NK-92 (cell line): ENCODE results near the gene DSCAML1.
"Not testable (repeated sequence)": the region's sequence is repeated elsewhere in the genome, so short reads cannot be mapped to it uniquely, and the experiment has no call there.

Experiments
- DNase-seq: peaks from one replicate; lab custom pipeline; 2025; ENCODE audit not compliant: unreplicated experiment; lab: John Stamatoyannopoulos, UW

DSCAML1 gene

DNA sequence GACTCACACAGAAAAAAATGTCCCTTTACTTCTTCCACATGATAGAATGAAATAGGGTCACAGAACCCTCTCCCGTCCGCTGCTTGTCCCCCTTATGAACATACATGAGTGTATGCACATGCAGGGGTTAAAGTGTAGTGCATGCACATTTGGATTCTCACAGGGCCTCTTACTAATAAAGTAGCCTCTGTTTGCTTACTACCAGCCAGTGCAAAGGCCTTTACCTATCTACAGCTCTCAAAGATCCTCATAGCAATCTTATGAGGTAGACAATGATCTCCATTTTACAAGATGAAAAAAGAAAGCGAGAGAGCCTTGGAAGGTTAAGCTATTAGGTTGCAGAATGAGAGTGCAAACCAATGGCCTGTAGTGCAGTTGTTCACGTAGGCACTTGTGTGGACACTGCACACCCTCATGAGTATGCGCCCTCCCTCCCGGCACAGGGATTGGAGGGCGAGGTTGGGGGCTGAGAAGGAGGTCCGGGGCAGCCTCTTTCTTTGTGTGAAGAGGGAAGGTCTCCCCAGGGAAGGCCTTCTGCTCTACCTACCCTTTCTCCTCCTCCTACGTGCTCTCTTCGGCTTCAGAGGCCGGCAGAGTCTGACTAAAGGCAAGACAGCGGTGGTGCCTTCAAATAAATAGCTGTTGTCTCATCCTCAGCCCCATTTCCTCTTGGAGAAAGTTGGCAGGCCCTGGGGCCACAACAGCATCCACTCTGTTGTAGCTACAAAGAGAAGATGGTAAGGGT is 378.1 kb downstream of the DSCAML1 start:
- no peak for DNase-seq

DNA sequence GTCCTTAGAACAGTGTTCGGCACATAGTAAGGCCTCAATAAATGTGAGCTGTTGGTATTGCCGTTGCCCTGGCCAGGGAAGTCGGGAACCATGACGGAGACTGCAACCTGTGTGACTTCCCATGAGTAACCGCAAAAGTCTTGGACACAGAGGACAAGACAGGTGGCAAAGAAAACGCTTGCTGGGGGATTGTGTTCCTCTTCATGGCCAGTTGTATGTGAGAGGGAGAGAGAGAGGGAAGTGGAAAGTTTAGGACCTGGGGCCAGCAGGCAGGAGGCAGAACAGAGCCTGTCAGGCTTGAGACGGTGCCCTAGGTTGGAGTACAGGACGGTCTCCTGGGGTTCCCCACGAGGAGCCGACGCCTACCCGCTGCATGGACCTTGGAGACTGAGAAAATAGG is 379.2 kb downstream of the DSCAML1 start:
- DNase-seq = no peak

DNA sequence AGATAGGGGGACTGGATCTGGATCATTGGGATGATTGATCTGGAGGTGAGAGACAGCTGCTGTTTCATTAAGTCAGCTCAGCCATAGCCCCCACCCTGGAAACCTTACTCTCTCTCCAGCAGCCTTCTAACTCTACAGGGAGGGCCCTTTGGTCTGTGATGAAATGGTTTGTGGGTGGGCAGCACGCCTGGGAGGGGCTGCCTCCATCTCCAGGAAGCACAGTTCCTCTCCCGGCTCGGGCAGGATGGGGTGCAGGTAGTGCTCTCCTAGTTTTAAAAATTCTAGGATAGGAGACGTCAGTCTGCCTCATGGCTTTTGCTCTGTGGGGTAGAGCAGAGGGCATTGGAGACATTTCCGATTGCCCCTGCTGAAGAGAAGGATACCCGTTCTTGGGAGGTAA is 379.7 kb downstream of the DSCAML1 start:
- no peak for DNase-seq

DNA sequence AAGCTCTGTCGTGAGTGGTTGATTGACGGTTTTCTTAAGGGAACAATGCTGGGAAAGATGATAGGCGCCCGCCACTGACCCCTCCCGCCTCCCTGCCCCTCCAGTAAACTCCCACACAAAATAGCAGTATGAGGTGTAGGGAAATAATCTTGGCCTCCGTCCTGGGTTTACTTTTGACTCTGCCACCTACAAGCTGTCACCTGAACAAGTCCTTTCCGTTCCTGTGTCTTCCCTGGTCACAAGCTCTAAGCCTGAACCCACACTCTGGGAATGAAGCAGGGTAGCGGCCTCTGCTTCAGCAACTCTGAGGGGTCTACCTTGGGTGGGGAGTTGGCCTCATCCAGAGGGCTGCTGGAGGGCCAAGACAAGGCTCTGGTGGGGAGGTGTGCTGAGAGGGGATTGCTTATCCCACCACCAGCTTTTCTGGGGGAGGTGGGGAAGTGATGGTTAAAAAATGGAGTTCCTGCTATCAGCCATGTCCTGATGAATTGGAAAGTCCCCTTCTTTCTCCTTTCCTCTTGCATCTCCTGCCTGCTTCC is 381.6 kb downstream of the DSCAML1 start:
- no peak for DNase-seq

DNA sequence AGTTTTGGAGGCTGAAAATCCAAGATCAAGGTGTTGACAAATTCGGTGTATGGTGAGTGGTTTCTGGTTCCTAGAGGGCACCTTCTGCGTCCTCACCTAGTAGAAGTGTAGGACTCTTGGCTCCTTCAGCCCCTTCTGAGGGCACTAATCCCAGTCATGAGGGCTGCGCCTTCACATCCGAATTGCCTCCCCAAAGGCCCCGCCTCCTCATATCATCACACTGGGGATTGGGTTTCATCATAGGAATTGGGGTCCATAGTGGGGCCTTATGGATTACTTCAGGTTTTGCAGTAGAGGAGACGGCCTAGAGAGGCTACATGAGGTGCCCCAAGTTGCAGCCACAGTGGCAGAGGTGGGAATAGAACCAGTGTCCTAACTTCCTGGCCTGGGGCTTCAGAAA is 382.3 kb downstream of the DSCAML1 start:
- DNase-seq = no peak

DNA sequence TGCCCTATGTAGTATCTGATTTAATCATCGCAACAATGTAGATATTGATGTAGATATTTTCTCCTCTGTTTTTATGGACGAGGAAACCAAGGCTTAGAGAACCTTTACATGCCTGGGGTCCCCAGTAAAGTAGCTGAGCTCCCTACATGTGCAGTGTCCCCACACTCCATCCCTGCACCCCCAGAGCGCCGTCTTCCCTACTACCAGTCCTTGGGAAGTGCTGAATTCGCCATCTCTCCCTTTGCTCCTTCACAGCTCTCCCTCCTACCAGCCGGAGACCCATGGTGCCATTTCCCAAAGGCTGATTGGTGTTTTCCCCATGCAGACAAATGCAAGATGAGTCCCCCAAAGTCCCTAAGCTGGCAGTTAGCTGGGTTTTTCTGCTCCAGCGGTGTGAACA is 383.4 kb downstream of the DSCAML1 start:
- DNase-seq = no peak

DNA sequence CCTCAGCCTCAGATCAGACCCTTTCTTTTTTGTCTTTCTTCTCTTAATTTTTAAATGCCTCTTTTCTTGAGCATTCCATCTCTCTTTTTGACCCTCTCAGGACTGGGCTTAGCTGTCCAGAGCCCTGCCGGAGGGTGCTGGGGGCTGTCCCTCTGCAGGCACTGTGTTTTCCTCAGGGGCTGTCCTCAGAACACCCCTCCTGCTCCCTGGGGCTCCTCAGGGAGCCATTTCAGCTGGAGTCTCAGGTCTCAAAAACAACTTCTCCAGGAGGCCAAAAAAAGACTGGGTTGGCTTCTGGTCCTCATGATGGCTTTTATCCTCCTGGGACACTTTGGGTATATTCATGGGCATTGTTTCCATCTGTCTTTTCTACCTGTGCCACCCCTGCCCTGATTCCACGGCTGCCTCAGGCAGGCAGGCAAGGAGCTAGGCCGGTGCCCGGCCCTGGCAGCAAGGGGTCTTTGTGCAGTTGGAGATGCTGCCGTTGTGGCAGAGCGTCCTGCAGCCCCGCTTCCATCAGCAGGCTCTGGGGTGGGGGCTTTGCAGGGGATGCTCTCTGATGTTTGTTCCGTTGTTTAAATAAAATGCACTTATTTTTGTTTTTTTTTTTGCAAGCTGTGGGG is 384.3 kb downstream of the DSCAML1 start:
- DNase-seq = no peak

DNA sequence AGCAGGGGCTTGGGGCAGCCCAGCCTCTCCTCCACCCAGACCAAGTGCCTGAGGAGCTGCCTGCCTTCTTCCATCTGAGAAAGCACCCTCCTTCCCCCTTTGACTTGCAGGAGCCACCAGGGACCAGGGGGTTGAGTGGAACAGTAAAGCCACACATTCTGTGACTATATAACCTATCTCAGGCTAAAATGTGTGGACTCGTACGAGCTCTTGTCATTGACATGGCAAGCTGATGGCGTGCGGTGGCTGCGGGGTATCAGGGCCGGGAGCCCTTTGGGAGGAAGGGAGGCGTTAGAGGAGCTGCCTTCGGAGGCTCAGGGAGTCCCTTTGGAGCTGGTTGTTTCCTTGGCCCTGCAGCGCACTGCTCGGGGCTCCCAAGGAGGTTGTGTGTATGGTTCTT is 384.8 kb downstream of the DSCAML1 start:
- DNase-seq = no peak

DNA sequence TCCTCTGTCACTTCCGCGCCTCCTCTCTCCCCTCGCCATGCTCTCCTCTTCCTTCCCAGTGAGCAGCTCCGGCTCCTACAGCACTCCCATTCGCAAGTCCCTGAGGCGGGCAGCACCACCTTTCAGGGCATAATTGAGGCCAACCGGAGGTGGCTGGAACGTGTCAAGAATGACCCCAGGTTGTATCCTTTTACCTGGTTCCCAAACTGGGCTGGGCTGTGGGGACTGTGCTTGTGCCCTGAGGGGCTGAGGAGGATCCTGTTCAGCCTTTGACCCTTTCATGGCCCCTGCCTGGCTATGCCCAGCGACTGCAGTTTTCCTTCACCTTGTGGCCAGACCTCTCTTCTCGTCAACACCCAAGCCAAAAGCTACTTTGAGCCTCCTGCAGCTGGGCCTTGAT is 385.3 kb downstream of the DSCAML1 start:
- DNase-seq = no peak

DNA sequence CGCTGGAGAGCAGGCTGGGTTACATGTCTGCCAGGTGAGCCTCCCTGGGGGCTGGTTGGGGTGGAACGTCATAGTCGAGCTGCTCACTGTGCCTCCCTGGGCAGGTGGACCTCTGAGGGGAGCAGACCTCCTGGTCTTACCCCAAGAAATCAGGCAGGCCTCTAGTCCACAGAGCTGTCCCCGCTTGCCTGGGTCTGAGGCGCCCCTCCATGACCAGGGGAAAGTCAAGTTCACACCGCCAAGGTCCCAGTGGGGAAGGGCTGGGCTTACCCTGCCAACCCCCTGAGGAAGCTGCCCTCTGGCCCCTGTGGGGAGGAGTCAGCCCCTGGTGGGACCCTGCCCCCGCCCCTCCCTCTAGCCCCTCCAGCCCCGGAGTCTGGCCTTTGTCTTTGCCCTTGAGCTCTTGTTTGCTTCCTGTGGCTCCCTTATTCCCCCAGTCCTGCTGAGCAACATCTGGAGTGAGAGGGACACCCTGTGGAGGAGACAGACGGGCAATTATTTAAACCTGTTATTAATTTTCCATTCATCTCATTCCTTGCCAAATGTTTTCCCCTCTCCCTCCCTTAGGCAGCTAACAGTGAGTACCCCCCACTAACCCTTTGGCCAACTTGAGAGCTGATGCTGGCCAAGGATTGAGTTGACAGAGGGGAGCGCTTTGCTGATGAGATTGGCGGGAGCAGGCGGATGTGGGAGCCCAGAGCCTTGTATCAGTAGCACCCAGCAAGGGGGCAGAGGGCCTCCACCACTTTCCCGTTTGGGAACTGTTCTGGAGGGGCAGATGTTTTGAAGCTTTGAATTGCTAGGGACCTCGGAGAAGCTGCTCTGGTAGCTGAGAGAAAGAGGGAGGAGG is 385.9 kb downstream of the DSCAML1 start:
- DNase-seq = no peak

DNA sequence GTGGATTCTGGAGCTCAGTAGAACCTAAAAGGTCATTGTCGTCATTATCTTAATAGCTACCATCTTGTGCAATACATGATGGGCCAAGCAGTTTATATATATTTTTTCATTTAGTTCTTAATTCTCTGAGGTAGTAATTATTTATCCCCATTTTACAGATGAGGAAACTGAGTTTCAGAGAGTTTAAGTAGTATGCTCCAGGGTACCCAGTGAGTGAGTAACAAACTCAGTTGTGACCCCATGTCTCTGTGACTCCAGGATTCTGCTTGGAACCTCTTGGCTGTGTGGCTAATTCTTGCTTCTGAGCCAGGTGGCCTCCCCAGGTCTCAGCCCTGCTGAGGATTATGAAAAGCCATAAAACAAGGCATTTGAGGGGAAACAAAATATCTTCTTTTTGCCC is 386.8 kb downstream of the DSCAML1 start:
- DNase-seq = no peak

DNA sequence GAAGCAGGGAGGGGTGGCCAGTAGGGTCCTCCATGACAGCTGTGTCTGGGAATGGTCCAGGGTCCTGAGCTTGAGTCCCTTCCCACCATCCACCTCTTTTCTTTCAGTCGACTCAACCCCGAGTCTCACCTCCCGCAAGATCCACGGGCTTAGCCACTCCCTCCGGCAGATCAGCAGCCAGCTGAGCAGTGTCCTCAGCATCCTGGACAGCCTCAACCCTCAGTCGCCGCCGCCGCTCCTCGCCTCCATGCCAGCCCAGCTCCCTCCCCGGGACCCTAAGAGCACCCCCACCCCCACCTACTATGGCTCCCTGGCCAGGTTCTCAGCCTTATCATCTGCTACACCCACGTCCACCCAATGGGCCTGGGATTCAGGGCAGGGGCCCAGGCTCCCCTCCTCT is 387.5 kb downstream of the DSCAML1 start:
- no peak for DNase-seq

DNA sequence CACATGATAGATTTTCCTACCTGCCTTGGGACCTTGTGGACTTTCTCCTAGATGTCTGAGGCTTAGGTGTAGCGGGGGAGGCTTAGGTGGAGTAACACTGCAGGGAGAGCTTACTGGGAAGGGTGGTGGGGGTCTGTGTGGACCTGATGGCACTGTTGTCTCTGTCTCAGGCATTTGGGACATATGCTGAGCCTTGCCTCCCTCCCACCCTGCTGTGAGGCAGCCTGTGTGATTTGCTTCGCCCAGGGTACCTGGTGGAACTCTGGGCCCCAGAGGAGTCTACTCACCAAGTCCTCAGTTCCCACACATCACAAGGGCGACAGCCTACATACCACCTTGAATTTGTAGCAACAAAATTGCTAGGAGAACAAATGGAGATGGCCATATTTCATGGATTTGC is 388.7 kb downstream of the DSCAML1 start:
- no peak for DNase-seq

DNA sequence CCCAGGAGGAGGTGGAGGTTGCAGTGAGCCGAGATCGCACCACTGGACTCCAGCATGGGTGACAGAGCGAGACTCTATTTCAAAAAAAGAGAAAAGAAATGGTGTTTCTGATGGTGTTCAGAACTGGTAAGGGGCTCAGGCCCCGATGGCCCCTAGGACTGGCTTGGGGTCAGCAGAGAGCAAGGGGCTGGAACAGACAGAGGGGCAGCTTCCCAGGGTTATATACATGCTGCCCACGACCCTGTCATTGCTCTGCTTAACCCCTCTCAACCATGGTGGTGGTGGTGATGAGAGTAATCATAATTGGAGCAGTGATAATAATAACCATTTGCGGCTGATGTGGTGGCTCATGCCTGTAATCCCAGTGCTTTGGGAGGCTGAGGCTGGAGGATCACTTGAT is 390.0 kb downstream of the DSCAML1 start:
- DNase-seq = no peak

DNA sequence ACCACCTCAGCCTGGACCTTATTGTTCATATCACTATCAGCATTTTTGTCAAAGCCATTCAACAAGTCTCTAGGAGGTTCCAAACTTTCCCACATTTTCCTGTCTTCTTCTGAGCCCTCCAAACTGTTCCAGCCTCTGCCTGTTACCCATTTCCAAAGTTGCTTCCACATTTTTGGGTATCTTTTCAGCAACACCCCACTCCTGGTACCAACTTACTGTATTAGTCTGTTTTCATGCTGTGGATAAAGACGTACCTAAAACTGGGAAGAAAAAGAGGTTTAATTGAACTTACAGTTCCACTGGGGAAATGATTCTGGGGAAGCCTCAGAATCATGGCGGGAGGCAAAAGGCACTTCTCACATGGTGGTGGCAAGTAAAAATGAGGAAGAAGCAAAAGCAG is 391.1 kb downstream of the DSCAML1 start:
- not testable (repeated sequence) for DNase-seq

DNA sequence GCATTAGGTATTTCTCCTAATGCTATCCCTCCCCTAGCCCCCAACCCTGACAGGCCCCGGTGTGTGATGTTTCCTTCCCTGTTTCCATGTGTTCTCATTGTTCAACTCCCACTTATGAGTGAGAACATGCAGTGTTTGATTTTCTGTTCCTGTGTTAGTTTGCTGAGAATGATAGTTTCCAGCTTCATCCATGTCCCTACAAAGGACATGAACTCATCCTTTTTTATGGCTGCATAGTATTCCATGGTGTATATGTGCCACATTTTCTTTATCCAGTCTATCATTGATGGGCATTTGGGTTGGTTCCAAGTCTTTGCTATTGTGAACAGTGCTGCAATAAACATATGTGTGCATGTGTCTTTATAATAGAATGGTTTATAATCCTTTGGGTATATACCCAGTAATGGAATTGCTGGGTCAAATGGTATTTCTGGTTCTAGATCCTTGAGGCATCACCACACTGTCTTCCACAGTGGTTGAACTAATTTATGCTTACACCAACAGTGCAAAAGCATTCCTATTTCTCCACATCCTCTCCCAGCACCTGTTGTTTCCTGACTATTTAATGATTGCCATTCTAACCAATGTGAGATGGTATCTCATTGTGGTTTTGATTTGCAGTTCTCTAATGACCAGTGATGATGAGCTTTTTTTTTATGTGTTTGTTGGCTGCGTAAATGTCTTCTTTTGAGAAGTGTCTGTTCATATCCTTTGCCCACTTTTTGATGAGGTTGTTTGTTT is 397.7 kb downstream of the DSCAML1 start:
- DNase-seq = not testable (repeated sequence)

DNA sequence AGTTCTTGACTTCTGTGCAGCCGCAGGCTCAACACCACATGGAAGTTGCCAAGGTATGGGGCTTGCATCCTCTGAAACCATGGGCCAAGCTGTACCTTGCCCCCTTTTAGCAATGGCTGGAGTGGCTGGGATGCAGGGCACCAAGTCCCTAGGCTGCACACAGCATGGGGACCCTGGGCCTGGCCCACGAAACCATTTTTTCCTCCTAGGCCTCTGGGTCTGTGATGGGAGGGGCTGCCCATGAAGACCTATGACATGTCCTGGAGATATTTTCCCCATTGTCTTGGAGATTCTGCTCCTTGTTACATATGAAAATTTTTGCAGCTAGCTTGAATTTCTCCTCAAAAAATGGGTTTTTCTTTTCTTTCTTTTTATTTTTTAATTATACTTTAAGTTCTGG is 398.4 kb downstream of the DSCAML1 start:
- not testable (repeated sequence) for DNase-seq

DNA sequence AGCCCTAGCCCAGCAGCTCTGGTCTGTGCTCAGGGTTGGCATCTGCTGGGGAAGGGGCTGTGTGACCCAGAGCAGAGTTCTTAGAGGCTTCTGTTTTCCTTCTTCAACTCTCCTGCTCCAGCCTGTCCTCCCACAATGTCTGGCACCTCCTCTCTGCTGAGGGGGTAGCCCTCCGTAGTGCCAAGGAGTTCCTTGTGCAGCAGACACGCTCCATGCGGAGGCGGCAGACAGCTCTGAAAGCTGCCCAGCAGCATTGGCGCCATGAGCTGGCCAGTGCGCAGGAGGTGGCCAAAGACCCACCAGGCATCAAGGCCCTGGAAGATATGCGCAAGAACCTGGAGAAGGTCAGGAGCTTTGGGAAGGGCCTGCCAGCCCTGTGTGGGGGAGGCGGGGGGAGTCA is 400.0 kb downstream of the DSCAML1 start:
- no peak for DNase-seq

DNA sequence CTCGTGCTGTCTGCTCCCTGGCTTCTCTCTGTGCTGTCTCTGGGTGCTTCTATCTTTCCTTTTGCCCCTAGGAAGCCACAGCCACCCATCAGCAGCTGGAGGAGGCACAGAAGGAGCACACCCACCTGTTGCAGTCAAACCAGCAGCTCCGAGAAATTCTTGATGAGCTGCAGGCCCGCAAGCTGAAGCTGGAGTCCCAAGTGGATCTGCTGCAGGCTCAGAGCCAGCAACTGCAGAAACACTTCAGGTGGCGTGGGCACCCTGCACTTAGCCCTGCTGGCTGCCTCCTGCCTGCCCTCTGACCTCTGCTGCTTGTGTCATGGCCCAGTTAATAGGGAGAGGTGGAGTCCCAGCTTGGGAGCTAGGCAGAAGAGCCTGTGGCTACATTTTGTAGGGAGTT is 401.5 kb downstream of the DSCAML1 start:
- no peak for DNase-seq

DNA sequence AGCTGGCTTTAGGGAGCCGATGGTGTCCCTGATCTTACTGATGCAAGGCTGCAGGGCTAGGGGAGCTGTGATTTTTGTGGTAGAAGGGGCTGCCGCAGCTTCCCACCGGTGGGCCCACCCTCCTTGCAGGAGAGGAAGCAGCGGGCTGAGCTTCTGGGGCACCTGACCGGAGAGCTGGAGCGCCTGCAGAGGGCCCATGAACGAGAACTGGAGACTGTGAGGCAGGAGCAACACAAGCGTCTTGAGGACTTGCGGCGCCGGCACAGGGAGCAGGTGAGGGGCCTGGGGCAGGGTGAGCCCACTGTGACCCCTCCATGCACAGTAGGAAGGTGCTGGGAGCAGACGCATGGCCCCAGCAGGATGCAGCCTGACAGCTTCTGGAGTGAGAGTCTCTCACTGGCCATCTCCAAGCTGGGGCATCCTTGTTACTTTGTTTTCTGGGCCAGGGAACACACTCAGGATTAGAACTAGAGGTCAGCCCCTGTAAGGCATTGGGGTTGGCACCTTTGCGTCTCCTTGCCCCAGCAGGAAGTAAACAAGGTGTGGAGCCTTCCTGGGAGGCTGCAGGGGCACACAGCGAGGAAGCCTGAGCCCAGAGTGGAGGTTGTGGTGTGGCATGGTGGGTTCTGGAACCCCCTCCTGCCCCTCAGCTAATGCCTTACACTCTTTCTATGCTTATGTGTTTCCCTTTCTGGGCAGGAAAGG is 402.6 kb downstream of the DSCAML1 start:
- no peak for DNase-seq
